Ramos (cell line): ENCODE data around the gene SEL1L.
"Not testable (repeated sequence)": the region's sequence is repeated elsewhere in the genome, so short reads cannot be mapped to it uniquely, and the experiment has no call there.

ENCODE experiments used
- in situ Hi-C: fragments of 300-500 bp; cut with MboI; formaldehyde crosslinking; loops from one replicate; pipeline ENCODE4 v1.14.3; 2022; ENCODE audit warnings: low sequenced_read_pairs; ENCODE audit not compliant: unreplicated experiment

Gene SEL1L

GRCh38 chr14:81533536-81534343 is at the start of gene SEL1L:
Gene SEL1L, minus strand, starts transcription at chr14:81533853. Its CDS starts 109 bp downstream, at chr14:81533744.
- in situ Hi-C loops, result no loop called here

- in situ Hi-C loops, result no loop called here
These were observed 48.8 kb upstream of the SEL1L start for GRCh38 chr14:81582420-81582819.

GRCh38 chr14:81579115-81579514 is 45.5 kb upstream of the SEL1L start:
- in situ Hi-C loops, result no loop called here

- in situ Hi-C loops, result no loop called here
These were observed 37.8 kb upstream of the SEL1L start for GRCh38 chr14:81571437-81571836.

- in situ Hi-C loops, result no loop called here
These were observed 33.6 kb upstream of the SEL1L start for GRCh38 chr14:81567302-81567701.

- in situ Hi-C loops, result no loop called here
These were observed 32.0 kb upstream of the SEL1L start for GRCh38 chr14:81565441-81566290.

GRCh38 chr14:81562818-81563217 is 29.2 kb upstream of the SEL1L start:
- in situ Hi-C loops, result no loop called here

- in situ Hi-C loops, result no loop called here
These were observed 27.6 kb upstream of the SEL1L start for GRCh38 chr14:81561084-81561775.

- in situ Hi-C loops, result no loop called here
These were observed 25.7 kb upstream of the SEL1L start for GRCh38 chr14:81559385-81559784.

GRCh38 chr14:81557146-81557545 is 23.5 kb upstream of the SEL1L start:
- in situ Hi-C loops, result no loop called here

GRCh38 chr14:81555684-81556083 is 22.0 kb upstream of the SEL1L start:
- in situ Hi-C loops, result no loop called here

GRCh38 chr14:81555051-81555450 is 21.4 kb upstream of the SEL1L start:
- in situ Hi-C loops, result no loop called here

- in situ Hi-C loops, result no loop called here
These were observed 17.8 kb upstream of the SEL1L start for GRCh38 chr14:81551471-81551870.

- in situ Hi-C loops, result no loop called here
These were observed 16.5 kb upstream of the SEL1L start for GRCh38 chr14:81550001-81550637.

GRCh38 chr14:81541206-81541605 is 7.6 kb upstream of the SEL1L start:
- in situ Hi-C loops, result not testable (repeated sequence)

- in situ Hi-C loops, result no loop called here
These were observed 3.5 kb upstream of the SEL1L start for GRCh38 chr14:81537193-81537592.

- in situ Hi-C loops, result no loop called here
These were observed 2.7 kb upstream of the SEL1L start for GRCh38 chr14:81536241-81536771.

GRCh38 chr14:81535396-81536164 is 1.9 kb upstream of the SEL1L start:
- in situ Hi-C loops, result no loop called here

GRCh38 chr14:81534510-81535074 is 939 bp upstream of the SEL1L start:
- in situ Hi-C loops, result no loop called here
